Thymus (tissue), 11 donors: ENCODE data around the gene NOP56. TPM values are rescaled to one million over a fixed set of nuclear protein-coding genes. Genes with fewer than 3 reads are reported as not detected.
"Not testable (repeated sequence)": the region's sequence is repeated elsewhere in the genome, so short reads cannot be mapped to it uniquely, and the experiment has no call there.

ENCODE experiments used
- DNase-seq, 9 donors: peaks; one replicate each; pipeline ENCODE4 v3.0.0-alpha.2; 2013; ENCODE audit warnings: low spot score in 9 of 9, low read depth in 6 of 9, missing footprints in 1 of 9
- H3K27ac ChIP-seq, 2 donors: one replicate each; pipeline ENCODE4 v1.5.1; 2013; ENCODE audit warnings: control low read depth in 1 of 2, low read depth in 1 of 2, low read length in 1 of 2, mild to moderate bottlenecking in 1 of 2, moderate library complexity in 1 of 2
- H3K27me3 ChIP-seq, 2 donors: one replicate each; pipeline ENCODE4 v1.5.1; 2013; ENCODE audit warnings: low read length in 1 of 2; ENCODE audit not compliant: control insufficient read depth in 2 of 2, insufficient read depth in 1 of 2
- H3K36me3 ChIP-seq, 2 donors: one replicate each; pipeline ENCODE4 v1.5.1; 2013; ENCODE audit warnings: low read length in 1 of 2, mild to moderate bottlenecking in 1 of 2, moderate library complexity in 1 of 2; ENCODE audit not compliant: control insufficient read depth in 2 of 2, insufficient read depth in 2 of 2
- H3K4me1 ChIP-seq, 2 donors: one replicate each; pipeline ENCODE4 v1.5.1; 2013; ENCODE audit warnings: low read length in 2 of 2; ENCODE audit not compliant: control insufficient read depth in 2 of 2, insufficient read depth in 2 of 2
- H3K4me3 ChIP-seq, 2 donors: one replicate each; pipeline ENCODE4 v1.5.1; 2013; ENCODE audit warnings: low read length in 2 of 2, control low read depth in 1 of 2, mild to moderate bottlenecking in 1 of 2
- H3K9me3 ChIP-seq, 2 donors: one replicate each; pipeline ENCODE4 v1.5.1; 2013; ENCODE audit warnings: low read length in 1 of 2, mild to moderate bottlenecking in 1 of 2; ENCODE audit not compliant: control insufficient read depth in 2 of 2, insufficient read depth in 1 of 2
- WGBS: extraction: QIAGEN DNeasy Blood & Tissue Kit; methylation state at CpG from one replicate; pipeline ENCODE4 v1.1.7; 2013; 5-methylcytosine and 5-hydroxymethylcytosine counted together
- polyA plus RNA-seq: library from polyadenylated mRNA; stranded (reverse); fragments of 200-250 nt; gene quantifications from one replicate; pipeline ENCODE4 v1.2.3, GENCODE V29; 2013
- total RNA-seq: library from RNA; stranded (reverse); fragments of 120-200 nt; gene quantifications from one replicate; pipeline ENCODE4 v1.2.4, GENCODE V29; 2013
- donor health status: healthy.

Gene NOP56
- total and polyA plus RNA-seq, 2 donors, result 152 to 236 TPM

DNA sequence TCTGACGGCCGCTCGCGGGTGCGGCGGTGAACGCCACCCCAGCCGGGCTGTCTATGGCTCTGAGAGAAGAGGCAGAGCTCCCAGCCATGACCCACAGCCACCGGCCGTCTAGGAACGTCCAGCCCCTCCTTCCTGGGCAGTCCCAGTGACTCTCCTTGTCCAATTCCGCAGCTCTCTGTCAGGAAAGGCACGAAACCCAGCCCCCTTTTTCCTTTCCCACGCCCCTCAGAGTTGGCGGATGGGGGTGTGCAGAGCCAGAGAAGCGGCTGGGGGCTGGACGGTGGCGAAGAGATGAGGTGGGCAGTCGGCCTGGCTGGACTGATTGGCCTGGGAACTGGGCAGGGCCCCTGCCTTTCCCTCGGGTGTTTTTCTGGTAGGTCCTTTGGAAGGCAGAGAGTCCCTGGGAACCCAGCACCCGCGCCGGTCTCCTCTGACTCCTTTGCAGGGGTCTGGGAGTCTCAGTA, 41.6 kb downstream of the NOP56 start:
- H3K36me3 ChIP-seq, result no peaks in the 10 kb centered on the region
- no peak overlapping the region for H3K4me3 ChIP-seq
- H3K4me1 ChIP-seq, result no peaks in the 10 kb centered on the region
- DNase-seq, result no peak
- no peaks in the 10 kb centered on the region for H3K9me3 ChIP-seq
- H3K27ac ChIP-seq, result no peak overlapping the region
- H3K27me3 ChIP-seq, result peaks cover 68 to 89% of the 10 kb centered on the region in 2 donors
- 20% methylated on average over 23 of the region's 23 CpGs for WGBS

DNA sequence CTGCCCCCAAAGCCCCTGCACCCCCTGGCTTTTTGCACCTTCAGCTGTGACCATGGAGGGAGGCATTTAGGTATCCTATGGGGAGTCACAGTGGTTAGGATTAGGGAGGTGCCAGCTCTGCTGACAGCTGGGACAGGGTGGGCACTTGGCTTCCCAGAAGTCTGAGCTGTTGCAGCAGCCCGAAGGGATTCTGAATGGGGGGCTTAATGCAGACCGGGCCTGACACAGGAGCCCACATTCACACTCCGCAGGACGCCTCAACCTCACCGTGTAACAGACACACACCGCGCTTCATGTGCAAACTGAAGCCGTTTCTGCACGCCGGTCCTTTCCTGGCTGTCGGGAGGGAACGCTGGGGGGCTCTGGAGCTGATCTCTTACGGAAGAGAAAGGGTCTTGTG, 42.1 kb downstream of the NOP56 start:
- 48% methylated on average over 13 of the region's 13 CpGs for WGBS
- Histone ChIP-seq H3K4me3 (no peak overlapping the region), H3K36me3 (no peaks in the 10 kb centered on the region), H3K4me1 (no peaks in the 10 kb centered on the region), H3K27ac (no peak overlapping the region), H3K9me3 (no peaks in the 10 kb centered on the region), H3K27me3 (peaks cover 63 to 85% of the 10 kb centered on the region in 2 donors)
- no peak for DNase-seq

DNA sequence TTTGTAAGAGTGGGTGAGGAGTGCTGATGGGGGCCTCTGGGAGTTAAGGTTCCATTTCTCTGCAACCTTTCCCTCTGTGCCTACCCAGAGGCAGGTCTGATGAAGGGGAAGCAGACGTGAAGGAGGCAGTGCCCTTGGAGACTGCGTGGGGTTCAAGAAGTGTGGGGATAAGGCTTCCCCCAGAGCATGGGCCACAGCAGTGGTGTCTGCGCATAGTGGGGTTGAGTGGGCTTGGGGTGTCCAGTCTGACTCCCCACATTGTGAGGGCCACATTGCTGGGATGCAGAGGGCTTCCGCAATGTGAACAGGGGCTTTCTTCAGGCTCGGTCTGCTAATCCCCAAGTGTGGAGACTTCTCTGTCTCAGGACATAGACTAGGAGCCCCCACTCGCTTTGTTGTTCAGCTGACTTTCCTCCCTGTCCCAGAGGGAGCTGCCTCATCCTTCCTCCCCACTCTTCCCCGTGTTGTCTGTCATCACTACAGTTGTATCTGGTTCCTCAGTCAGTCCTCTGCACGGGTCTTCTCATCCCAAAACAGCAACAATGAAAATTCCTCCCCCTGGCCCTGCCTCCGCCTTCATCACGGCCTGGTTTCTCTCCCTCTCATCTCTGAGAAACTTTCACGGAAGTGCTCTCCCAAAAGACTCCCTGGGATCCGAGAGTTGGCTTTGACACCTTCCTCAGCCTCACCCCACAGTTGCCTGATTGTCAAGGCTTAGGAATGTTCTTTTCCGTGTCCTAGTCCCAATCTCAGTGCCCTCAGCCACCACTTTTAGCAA, 43.0 kb downstream of the NOP56 start:
- no peaks in the 10 kb centered on the region for H3K36me3 ChIP-seq
- no peak overlapping the region for H3K4me3 ChIP-seq
- no peaks in the 10 kb centered on the region for H3K4me1 ChIP-seq
- 94% methylated on average over 13 of the region's 13 CpGs for WGBS
- peaks cover 55 to 84% of the 10 kb centered on the region in 2 donors for H3K27me3 ChIP-seq
- H3K9me3 ChIP-seq, result no peaks in the 10 kb centered on the region
- no peak overlapping the region for H3K27ac ChIP-seq
- no peak for DNase-seq

DNA sequence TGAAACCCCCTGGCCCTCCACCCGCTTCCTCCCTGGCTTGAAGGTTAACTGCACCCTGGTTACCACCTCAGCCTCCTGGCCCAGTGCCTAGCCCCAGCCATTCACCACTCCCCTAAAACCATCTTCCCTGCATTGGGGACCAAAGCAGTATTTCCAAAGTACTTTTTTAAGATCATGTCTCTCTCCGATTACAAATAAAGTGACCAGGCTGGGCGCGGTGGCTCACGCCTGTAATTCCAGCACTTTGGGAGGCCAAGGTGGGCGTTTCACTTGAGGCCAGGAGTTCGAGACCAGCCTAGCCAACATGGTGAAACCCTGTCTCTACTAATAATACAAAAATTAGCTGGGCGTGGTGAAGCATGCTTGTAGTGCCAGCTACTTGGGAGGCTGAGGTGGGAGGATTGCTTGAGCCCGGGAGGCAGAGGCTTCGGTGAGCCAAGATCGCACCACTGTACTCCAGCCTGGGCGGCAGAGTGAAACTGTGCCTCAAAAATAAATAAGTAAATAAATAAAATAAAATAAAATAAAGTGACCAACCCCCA, 43.6 kb downstream of the NOP56 start:
- H3K4me3 ChIP-seq, DNase-seq, H3K4me1 ChIP-seq, H3K36me3 ChIP-seq, H3K27ac ChIP-seq, H3K9me3 ChIP-seq: not testable (repeated sequence)
- peaks cover 49 to 84% of the 10 kb centered on the region in 2 donors for H3K27me3 ChIP-seq
- WGBS, result 97% methylated on average over 12 of the region's 12 CpGs

DNA sequence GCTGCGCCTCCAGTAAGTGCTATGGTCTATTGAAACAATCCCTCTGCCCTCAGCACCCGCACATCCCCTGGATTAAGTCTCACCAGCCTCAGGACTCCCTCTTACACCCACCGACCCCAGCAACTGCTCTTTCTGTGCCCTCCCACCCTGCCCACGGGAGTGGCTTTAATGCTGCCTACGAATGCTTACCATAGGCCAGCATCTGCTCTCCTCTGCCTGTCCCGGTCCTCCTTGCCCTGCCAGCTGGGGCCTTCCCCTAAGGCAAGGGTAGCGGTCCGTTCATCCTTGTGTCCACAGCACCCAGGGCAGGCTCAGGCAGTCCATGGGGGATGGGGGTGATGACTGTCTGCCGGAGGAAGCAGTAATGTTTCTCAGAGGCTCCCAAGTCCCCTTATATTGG, 44.2 kb downstream of the NOP56 start:
- 97% methylated on average over 9 of the region's 9 CpGs for WGBS
- peaks cover 43 to 84% of the 10 kb centered on the region in 2 donors for H3K27me3 ChIP-seq

DNA sequence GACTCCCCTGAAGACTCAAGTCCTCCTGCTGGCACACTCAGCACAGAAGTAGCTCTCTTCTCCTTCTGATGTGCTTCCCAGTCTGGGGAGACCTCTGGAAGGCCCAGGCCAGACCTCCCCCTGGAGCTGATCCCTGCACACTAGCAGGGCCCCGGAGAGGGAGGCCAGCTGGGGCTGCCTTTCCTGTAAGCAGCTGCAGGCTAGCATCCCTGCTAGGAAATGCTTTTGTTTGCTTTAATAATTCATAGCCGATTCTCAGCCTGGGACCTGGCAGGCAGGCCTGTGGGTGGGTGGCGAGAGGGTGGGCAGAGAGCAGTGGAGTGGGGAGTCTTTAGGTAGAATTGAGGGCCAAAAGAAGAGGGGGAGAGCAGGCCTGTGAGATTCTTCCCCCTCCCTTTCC, 45.3 kb downstream of the NOP56 start:
- H3K9me3 ChIP-seq, result no peaks in the 10 kb centered on the region
- H3K27me3 ChIP-seq, result peaks cover 31 to 85% of the 10 kb centered on the region in 2 donors
- H3K27ac ChIP-seq, result no peak overlapping the region
- no peak for DNase-seq
- no peaks in the 10 kb centered on the region for H3K36me3 ChIP-seq
- no peak overlapping the region for H3K4me3 ChIP-seq
- WGBS, result 67% methylated on average over 3 of the region's 3 CpGs
- H3K4me1 ChIP-seq, result no peaks in the 10 kb centered on the region

More for the DNA sequence above, 44.2 kb downstream of the NOP56 start:
- Histone ChIP-seq H3K4me1 (no peaks in the 10 kb centered on the region), H3K9me3 (no peaks in the 10 kb centered on the region), H3K4me3 (no peak overlapping the region), H3K27ac (no peak overlapping the region), H3K36me3 (no peaks in the 10 kb centered on the region)
- DNase-seq, result no peak

DNA sequence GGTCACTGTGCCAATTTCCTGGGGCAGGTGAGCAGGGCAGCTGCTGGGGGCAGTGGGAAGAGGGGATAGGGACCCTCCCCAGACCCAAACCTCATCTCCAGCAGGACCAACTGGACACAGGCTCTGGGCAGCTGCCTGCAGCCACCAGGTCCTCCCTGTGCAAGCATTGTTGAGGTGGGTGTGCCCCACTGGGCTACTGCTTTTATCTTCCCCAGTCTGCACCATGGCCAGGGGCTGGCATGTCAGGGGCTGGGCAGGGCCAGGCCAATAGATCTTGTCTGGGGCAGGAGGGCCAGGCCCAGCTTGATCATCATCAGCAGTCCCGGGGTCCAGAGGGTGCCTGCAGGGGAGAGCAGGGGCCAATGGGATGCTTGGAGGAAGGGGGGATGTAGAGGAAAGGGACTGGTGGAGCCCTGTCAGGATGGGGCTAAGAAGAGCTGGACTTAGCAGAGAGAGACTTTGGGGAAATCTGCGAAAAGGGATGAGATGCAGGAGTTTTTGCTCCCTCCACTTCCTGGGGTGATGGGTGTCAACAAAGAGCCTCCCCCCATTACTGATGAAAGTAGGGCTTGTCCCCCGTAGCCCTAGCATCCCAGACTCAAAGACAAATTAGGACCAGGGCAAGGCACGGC, 45.9 kb downstream of the NOP56 start:
- DNase-seq, result no peak
- no peaks in the 10 kb centered on the region for H3K9me3 ChIP-seq
- no peaks in the 10 kb centered on the region for H3K36me3 ChIP-seq
- WGBS, result 85% methylated on average over 4 of the region's 4 CpGs
- no peak overlapping the region for H3K4me3 ChIP-seq
- H3K27ac ChIP-seq, result no peak overlapping the region
- no peaks in the 10 kb centered on the region for H3K4me1 ChIP-seq
- H3K27me3 ChIP-seq, result peaks cover 26 to 84% of the 10 kb centered on the region in 2 donors

DNA sequence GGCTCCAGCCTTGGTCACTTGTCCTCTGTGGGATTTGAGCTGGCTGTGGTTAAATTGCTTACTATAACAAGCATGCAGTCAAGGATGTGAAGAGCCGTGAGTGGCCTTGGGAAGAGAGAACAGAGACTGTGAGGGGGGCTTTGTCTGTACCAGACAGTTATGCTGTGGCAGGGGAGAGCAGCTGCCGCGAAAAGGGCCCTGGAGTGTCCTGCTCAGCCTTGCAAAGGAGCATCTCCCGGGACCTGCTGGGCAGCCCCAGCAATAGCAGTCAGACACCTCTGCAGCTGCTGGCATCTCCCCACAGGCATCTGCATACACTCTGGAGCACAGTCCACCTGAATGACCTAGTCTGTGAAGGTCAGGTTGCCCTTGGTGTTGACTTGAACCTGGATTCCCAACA, 46.5 kb downstream of the NOP56 start:
- Histone ChIP-seq H3K36me3 (no peaks in the 10 kb centered on the region), H3K9me3 (no peaks in the 10 kb centered on the region), H3K27me3 (peaks cover 20 to 78% of the 10 kb centered on the region in 2 donors), H3K4me3 (no peak overlapping the region), H3K27ac (no peak overlapping the region), H3K4me1 (no peaks in the 10 kb centered on the region)
- no peak for DNase-seq
- 90% methylated on average over 4 of the region's 4 CpGs for WGBS

DNA sequence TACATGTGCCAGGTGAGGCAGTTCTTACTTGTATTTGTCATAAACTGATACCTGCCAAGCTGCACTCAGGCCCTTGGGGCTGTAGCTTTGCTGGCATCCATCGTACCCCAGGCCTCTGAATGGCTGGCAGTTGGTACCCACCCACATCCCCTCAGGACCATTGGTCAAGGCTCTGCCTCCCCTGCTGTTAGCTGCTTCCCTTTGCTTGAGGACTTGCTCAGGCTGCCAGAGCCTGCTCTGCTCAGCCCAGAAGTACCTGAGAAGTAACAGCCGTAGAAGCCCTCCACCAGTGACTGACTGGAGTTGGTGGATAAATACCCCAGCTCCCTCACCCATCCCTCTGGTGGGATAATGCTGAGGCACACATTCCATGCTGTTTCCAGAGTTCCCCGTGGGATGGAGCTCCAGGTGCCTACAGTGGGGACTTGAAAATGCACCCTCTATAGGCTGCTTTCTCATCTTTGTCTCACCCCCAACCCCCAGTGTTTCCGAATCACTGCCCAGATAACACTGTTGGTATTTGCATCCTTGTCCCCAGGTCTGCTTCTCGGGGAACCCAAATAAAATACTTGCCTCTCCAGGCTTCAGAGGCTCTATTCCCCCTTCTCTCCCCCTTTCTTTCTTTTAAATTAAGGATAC, 47.5 kb downstream of the NOP56 start:
- Histone ChIP-seq H3K4me1 (no peaks in the 10 kb centered on the region), H3K27ac (no peak overlapping the region), H3K9me3 (no peaks in the 10 kb centered on the region), H3K27me3 (peaks cover 10 to 73% of the 10 kb centered on the region in 2 donors), H3K36me3 (no peaks in the 10 kb centered on the region), H3K4me3 (no peak overlapping the region)
- no peak for DNase-seq
- WGBS, result 93% methylated on average over 5 of the region's 5 CpGs
